Tibial artery (tissue), 4 donors: ENCODE results near the gene AKR7A2.

Experiments
- DNase-seq, 2 donors: peaks; one replicate each; pipeline ENCODE4 v3.0.0-alpha.2; 2019
- H3K27ac ChIP-seq, 2 donors: fragments of 200-600 bp; sonication (generic) in 1 of 2; 1 replicate in 1 of 2; 2 replicates in 1 of 2; pipeline ENCODE4 v1.5.1; 2018 to 2019; ENCODE audit warnings: mild to moderate bottlenecking in 1 of 2
- H3K27me3 ChIP-seq, 2 donors: fragments of 200-600 bp; sonication (generic) in 1 of 2; one replicate each; pipeline versions ENCODE4 v1.5.1 to v1.6.0; 2016 to 2019
- H3K36me3 ChIP-seq, 3 donors: fragments of 200-600 bp; sonication (generic) in 2 of 3; one replicate each; pipeline ENCODE4 v1.5.1; 2016 to 2019; ENCODE audit warnings: mild to moderate bottlenecking in 2 of 3
- H3K4me1 ChIP-seq, 4 donors: fragments of 200-600 bp; sonication (generic) in 2 of 4; 1 replicate in 3 of 4; 2 replicates in 1 of 4; pipeline ENCODE4 v1.5.1; 2016 to 2019
- H3K4me3 ChIP-seq, 2 donors: fragments of 200-600 bp; sonication (generic) in 1 of 2; 1 replicate in 1 of 2; 2 replicates in 1 of 2; pipeline ENCODE4 v1.5.1; 2018 to 2019; ENCODE audit warnings: mild to moderate bottlenecking in 2 of 2
- H3K9me3 ChIP-seq, 3 donors: fragments of 200-600 bp; sonication (generic) in 1 of 3; one replicate each; pipeline ENCODE4 v1.5.1; 2016 to 2019
- intact Hi-C: fragments of 100-400 bp; cut with DNase I; formaldehyde crosslinking; loops from one replicate; pipeline ENCODE4 v1.15.0; 2023; ENCODE audit warnings: low total_unique reads
- TF ChIP-seq, protein P1 (sequence below), 2 experiments: fragments of 200-600 bp in 1 of 2; fragments of 450-650 bp in 1 of 2; IDR thresholded peaks; one replicate each; pipeline ENCODE4 v1.5.1; 2017 to 2019; ENCODE audit warnings: antibody characterized with exemption in 2 of 2, mild to moderate bottlenecking in 1 of 2, moderate library complexity in 1 of 2

AKR7A2 gene

DNA sequence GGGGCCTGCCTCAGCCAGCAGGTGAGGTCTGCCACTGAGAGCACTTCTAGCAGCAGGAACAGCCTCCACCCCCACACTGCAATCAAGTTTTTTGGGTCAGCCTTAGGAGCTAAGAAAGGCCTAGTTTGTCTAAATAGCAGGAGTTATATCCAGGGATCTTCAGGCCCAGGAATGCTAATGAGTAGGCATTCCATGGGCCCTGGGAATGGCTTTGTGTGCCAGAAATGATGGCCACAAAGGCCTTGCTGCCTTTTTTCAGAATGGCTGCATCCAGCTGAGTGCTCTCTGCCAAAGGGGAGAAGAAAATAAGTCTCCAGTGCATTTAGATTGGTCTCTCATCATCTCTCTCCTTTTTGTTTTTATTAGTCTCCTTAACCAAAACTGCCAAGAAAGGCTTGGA lies 57.5 kb downstream of the AKR7A2 start:
- Histone ChIP-seq H3K9me3 (no peaks in the 10 kb centered on the region), H3K27ac (no peak overlapping the region), H3K27me3 (no peaks in the 10 kb centered on the region), H3K4me3 (no peak overlapping the region), H3K36me3 (peaks cover 35 to 46% (median 36%) of the 10 kb centered on the region in 3 donors), H3K4me1 (peaks cover 0 to 35% (median 27%) of the 10 kb centered on the region in 4 donors)
- intact Hi-C loops, result no loop called here
- TF ChIP-seq, protein P1, sequence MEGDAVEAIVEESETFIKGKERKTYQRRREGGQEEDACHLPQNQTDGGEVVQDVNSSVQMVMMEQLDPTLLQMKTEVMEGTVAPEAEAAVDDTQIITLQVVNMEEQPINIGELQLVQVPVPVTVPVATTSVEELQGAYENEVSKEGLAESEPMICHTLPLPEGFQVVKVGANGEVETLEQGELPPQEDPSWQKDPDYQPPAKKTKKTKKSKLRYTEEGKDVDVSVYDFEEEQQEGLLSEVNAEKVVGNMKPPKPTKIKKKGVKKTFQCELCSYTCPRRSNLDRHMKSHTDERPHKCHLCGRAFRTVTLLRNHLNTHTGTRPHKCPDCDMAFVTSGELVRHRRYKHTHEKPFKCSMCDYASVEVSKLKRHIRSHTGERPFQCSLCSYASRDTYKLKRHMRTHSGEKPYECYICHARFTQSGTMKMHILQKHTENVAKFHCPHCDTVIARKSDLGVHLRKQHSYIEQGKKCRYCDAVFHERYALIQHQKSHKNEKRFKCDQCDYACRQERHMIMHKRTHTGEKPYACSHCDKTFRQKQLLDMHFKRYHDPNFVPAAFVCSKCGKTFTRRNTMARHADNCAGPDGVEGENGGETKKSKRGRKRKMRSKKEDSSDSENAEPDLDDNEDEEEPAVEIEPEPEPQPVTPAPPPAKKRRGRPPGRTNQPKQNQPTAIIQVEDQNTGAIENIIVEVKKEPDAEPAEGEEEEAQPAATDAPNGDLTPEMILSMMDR (IDR thresholded peaks at IDR 0.05), result no peak
- no peak for DNase-seq
